Measurements from ENCODE around the gene ZNF473. TPM values are rescaled to one million over a fixed set of nuclear protein-coding genes. Genes with fewer than 3 reads are reported as not detected.

The ZNF473 gene
- total and polyA plus RNA-seq, 2 donors (not counting 3 experiments of a cell fraction or from before 2014, with no cell fraction given) = 3.8 to 8.7 TPM

DNA sequence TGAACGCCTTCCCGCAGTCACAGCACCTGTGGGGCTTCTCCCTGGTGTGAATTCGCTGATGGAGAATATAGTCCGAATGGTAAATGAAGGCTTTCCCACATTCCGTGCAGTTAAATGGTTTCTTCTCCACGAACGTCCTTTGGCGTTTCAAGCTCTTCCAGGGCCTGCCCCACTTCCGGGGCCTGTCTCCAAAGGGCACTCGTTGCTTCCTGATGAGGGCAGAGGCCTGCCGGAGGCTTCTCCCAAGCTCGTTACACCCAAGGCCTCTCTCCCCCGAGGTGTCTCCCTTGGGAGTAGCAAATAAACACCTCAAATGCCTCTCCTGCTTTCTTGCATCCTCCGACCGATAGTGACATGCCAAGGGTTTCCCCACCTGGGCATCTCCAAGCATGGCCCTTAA is 34.3 kb downstream of the ZNF473 start:
- H3K9ac ChIP-seq (replicated peaks; ENCODE audit: extremely low read depth, insufficient read depth, low read length) = no peak overlapping the region
- no peaks in the 10 kb centered on the region for H4K20me1 ChIP-seq (replicated peaks; ENCODE audit: control insufficient read depth, extremely low read depth, insufficient read depth, low read length)
- H3K27me3 ChIP-seq (ENCODE audit: control insufficient read depth in 2 of 2, insufficient read depth in 2 of 2, low read length in 2 of 2) = no peaks in the 10 kb centered on the region
- dilution Hi-C loops (cut with MboI; ENCODE audit: extremely low pct_ligation_motif_present, low sequenced_read_pairs) (no loop called here), intact Hi-C loops (cut with micrococcal nuclease) (no loop called here)
- no peak for TF ChIP-seq MAX (IDR thresholded peaks at IDR 0.05; ENCODE audit: insufficient read depth, insufficient read length)
- TF ChIP-seq POLR2AphosphoS5 (IDR thresholded peaks at IDR 0.05; ENCODE audit: insufficient read depth, low read depth, low read length) = no peak
- TF ChIP-seq, protein P1, sequence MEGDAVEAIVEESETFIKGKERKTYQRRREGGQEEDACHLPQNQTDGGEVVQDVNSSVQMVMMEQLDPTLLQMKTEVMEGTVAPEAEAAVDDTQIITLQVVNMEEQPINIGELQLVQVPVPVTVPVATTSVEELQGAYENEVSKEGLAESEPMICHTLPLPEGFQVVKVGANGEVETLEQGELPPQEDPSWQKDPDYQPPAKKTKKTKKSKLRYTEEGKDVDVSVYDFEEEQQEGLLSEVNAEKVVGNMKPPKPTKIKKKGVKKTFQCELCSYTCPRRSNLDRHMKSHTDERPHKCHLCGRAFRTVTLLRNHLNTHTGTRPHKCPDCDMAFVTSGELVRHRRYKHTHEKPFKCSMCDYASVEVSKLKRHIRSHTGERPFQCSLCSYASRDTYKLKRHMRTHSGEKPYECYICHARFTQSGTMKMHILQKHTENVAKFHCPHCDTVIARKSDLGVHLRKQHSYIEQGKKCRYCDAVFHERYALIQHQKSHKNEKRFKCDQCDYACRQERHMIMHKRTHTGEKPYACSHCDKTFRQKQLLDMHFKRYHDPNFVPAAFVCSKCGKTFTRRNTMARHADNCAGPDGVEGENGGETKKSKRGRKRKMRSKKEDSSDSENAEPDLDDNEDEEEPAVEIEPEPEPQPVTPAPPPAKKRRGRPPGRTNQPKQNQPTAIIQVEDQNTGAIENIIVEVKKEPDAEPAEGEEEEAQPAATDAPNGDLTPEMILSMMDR (IDR thresholded peaks at IDR 0.05; ENCODE audit: extremely low read depth in 1 of 2, insufficient read depth in 1 of 2, low read depth in 1 of 2, low read length in 2 of 2) = no peak
- TF ChIP-seq JUN (IDR thresholded peaks at IDR 0.05; ENCODE audit: borderline replicate concordance, insufficient read depth, insufficient read length, low read depth) = no peak
- TF ChIP-seq POLR2A (IDR thresholded peaks at IDR 0.05; ENCODE audit: low read depth, low read length) = no peak
- TF ChIP-seq EZH2 (IDR thresholded peaks at IDR 0.05; ENCODE audit: borderline replicate concordance, low read depth, low read length, severe bottlenecking) = no peak
- TF ChIP-seq GATA2 (IDR thresholded peaks at IDR 0.05; ENCODE audit: insufficient read depth, insufficient read length, low read depth, low read length) = no peak
- TF ChIP-seq MYC (IDR thresholded peaks at IDR 0.05; ENCODE audit: low read depth, low read length) = no peak
- no peak for TF ChIP-seq FOS (IDR thresholded peaks at IDR 0.05; ENCODE audit: borderline replicate concordance, insufficient read depth, low read length)
- FAIRE-seq (no peak), DNase-seq (ENCODE audit: low read depth, low spot score) (no peak)
- peaks cover 15% of the 10 kb centered on the region for H3K9me3 ChIP-seq (replicated peaks; ENCODE audit: control insufficient read depth, insufficient read depth, low read length)
- H3K4me2 ChIP-seq (ENCODE audit: insufficient read depth, low read length) = no peak overlapping the region
- no peak overlapping the region for H2AFZ ChIP-seq (ENCODE audit: low read depth, low read length)
- H3K79me2 ChIP-seq (ENCODE audit: control insufficient read depth, insufficient read depth, low read length) = no peaks in the 10 kb centered on the region
- H3K36me3 ChIP-seq (ENCODE audit: control insufficient read depth in 2 of 2, extremely low read depth in 1 of 2, insufficient read depth in 2 of 2, low read length in 2 of 2) = no peaks in the 10 kb centered on the region
- CTCF ChIA-PET = interaction anchor here (0.8 kb wide), 1 partner anchor 11 kb away, joined by 3 read pairs; no protein-coding TSS in a partner anchor
- H3K9me1 ChIP-seq (replicated peaks; ENCODE audit: control insufficient read depth, extremely low read depth, insufficient read depth, low read length) = no peaks in the 10 kb centered on the region
- no peak overlapping the region for H3K27ac ChIP-seq (ENCODE audit: insufficient read depth, low read depth, low read length)
- no peaks in the 10 kb centered on the region for H3K4me1 ChIP-seq (ENCODE audit: control insufficient read depth, extremely low read depth, insufficient read depth, low read length)
- BruUV-seq (replicated peaks) = no TSS peak
- H3K4me3 ChIP-seq (replicated peaks in 1 of 3; ENCODE audit: insufficient read depth in 1 of 3, low read depth in 1 of 3, low read length in 3 of 3) = no peak overlapping the region
- POLR2A ChIA-PET = no interaction called here
